Measurements from ENCODE around the gene ABHD2. TPM values are rescaled to one million over a fixed set of nuclear protein-coding genes. Genes with fewer than 3 reads are reported as not detected.

The ABHD2 gene
- total RNA-seq, 1 donor from 2014 or later, result 50.5 TPM

- H3K4me3 Mint-ChIP-seq (ENCODE audit: unreplicated experiment), result no peak overlapping the region
Measured at GRCh38 chr15:89167267-89168176, 79.3 kb downstream of the ABHD2 start.

GRCh38 chr15:89168316-89168833 lies 80.1 kb downstream of the ABHD2 start:
- H3K4me1 Mint-ChIP-seq (ENCODE audit: low read depth), result peaks cover 36% of the 10 kb centered on the region
- peak overlapping the region; percentile 88 for H3K27ac Mint-ChIP-seq (ENCODE audit: unreplicated experiment)
- H3K27me3 Mint-ChIP-seq (ENCODE audit: low read depth), result no peaks in the 10 kb centered on the region
- no peaks in the 10 kb centered on the region for H3K9me3 Mint-ChIP-seq (ENCODE audit: low read depth)
- H3K4me3 Mint-ChIP-seq (ENCODE audit: unreplicated experiment), result no peak overlapping the region
- H3K36me3 Mint-ChIP-seq (ENCODE audit: low read depth), result no peaks in the 10 kb centered on the region
- no peak for DNase-seq (ENCODE audit: low spot score)
- TF ChIP-seq CTCF (IDR thresholded peaks at IDR 0.05), result no peak

More at GRCh38 chr15:89167267-89168176, 79.3 kb downstream of the ABHD2 start:
- no peak for DNase-seq (ENCODE audit: low spot score)
- Mint-ChIP-seq H3K27ac (ENCODE audit: unreplicated experiment) (peak overlapping the region; percentile 88), H3K27me3 (ENCODE audit: low read depth) (no peaks in the 10 kb centered on the region), H3K4me1 (ENCODE audit: low read depth) (peaks cover 36% of the 10 kb centered on the region), H3K36me3 (ENCODE audit: low read depth) (no peaks in the 10 kb centered on the region), H3K9me3 (ENCODE audit: low read depth) (no peaks in the 10 kb centered on the region)
- TF ChIP-seq CTCF (IDR thresholded peaks at IDR 0.05), result no peak

- no peak overlapping the region for H3K27ac Mint-ChIP-seq (ENCODE audit: unreplicated experiment)
- DNase-seq (ENCODE audit: low spot score), result no peak
- no peak overlapping the region for H3K4me3 Mint-ChIP-seq (ENCODE audit: unreplicated experiment)
- TF ChIP-seq CTCF (IDR thresholded peaks at IDR 0.05), result no peak
- peaks cover 37% of the 10 kb centered on the region for H3K4me1 Mint-ChIP-seq (ENCODE audit: low read depth)
- no peaks in the 10 kb centered on the region for H3K36me3 Mint-ChIP-seq (ENCODE audit: low read depth)
- no peaks in the 10 kb centered on the region for H3K27me3 Mint-ChIP-seq (ENCODE audit: low read depth)
- no peaks in the 10 kb centered on the region for H3K9me3 Mint-ChIP-seq (ENCODE audit: low read depth)
Measured at GRCh38 chr15:89170364-89170763, 82.1 kb downstream of the ABHD2 start.

- Mint-ChIP-seq H3K36me3 (ENCODE audit: low read depth) (peaks cover 3% of the 10 kb centered on the region), H3K4me1 (ENCODE audit: low read depth) (peaks cover 26% of the 10 kb centered on the region), H3K27me3 (ENCODE audit: low read depth) (no peaks in the 10 kb centered on the region), H3K27ac (ENCODE audit: unreplicated experiment) (no peak overlapping the region), H3K9me3 (ENCODE audit: low read depth) (no peaks in the 10 kb centered on the region), H3K4me3 (ENCODE audit: unreplicated experiment) (no peak overlapping the region)
- no peak for DNase-seq (ENCODE audit: low spot score)
- TF ChIP-seq CTCF (IDR thresholded peaks at IDR 0.05), result peak; percentile 82
Measured at GRCh38 chr15:89171136-89172072, 83.1 kb downstream of the ABHD2 start.

- Mint-ChIP-seq H3K9me3 (ENCODE audit: low read depth) (no peaks in the 10 kb centered on the region), H3K4me1 (ENCODE audit: low read depth) (peaks cover 23% of the 10 kb centered on the region), H3K27ac (ENCODE audit: unreplicated experiment) (no peak overlapping the region), H3K27me3 (ENCODE audit: low read depth) (no peaks in the 10 kb centered on the region), H3K36me3 (ENCODE audit: low read depth) (peaks cover 8% of the 10 kb centered on the region), H3K4me3 (ENCODE audit: unreplicated experiment) (no peak overlapping the region)
- no peak for TF ChIP-seq CTCF (IDR thresholded peaks at IDR 0.05)
- no peak for DNase-seq (ENCODE audit: low spot score)
Measured at GRCh38 chr15:89172921-89173320, 84.7 kb downstream of the ABHD2 start.

Measured in chondrocyte (in vitro differentiated cells).